Measurements from ENCODE around the gene ABLIM3.

The ABLIM3 gene

DNA sequence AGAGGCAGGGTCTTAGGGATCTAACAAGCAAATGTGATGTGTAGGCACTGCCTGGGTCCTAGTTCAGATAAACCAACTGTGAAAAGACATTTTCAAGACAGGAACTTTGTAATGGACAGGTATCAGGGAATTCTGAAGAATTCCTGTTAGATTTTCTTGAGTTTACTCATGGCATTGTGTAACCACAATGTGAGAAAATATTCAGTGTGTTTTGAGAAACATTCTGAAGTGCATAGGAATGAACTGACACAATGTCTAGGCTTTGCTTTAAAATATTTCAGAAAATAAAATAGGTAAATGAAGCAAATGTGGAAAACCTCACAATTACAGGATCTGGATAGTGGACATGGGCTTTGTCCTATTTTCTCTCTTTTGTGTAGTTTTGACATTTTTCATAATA is 115.2 kb downstream of the ABLIM3 start:
- peak; percentile 31 for DNase-seq (ENCODE audit: low read depth)
- no peak overlapping the region for H3K4me3 ChIP-seq (replicated peaks; ENCODE audit: low read depth, low read length)
- TF ChIP-seq CTCF (IDR thresholded peaks at IDR 0.05; ENCODE audit: low read length, missing control alignments): no peak

- DNase-seq (ENCODE audit: low read depth): no peak
- no peak overlapping the region for H3K4me3 ChIP-seq (replicated peaks; ENCODE audit: low read depth, low read length)
- no peak for TF ChIP-seq CTCF (IDR thresholded peaks at IDR 0.05; ENCODE audit: low read length, missing control alignments)
Measured at GRCh38 chr5:149257131-149257530, 115.8 kb downstream of the ABLIM3 start.

DNA sequence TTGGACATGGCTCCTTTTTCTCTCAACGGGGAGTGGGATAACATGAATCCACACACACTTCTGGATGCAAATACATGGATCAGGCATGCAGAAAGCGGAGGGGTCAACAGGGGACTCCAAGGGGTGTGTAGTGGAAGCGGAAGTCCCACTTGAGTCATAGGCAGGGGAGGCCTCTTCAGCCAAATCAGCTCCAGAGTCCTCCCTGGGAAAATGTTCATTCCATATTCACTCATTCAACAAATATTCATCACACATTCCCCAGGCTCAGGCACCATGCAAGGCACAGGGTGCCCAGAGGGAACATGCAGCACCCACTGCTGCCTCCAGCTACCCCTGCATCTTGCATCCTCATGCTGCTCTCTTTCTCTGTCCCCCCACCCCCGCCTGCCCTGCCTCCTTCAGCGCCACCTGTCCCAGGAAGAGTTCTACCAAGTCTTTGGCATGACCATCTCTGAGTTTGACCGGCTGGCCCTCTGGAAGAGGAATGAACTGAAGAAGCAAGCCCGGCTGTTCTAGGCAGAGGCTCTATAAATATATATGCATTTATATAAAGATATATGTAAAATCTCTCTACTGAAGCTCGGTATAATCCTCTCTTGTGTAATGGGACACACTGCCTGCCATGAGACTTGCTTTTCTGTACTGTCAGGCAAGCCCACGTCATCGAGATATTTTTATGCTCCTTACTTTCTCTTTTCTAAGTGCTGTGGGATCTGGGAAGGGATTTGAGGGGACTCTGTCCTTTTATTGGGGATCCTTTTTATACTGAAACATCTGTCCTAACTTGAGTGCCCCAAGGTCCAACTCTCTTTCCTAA is 116.8 kb downstream of the ABLIM3 start:
- TF ChIP-seq CTCF (IDR thresholded peaks at IDR 0.05; ENCODE audit: low read length, missing control alignments): no peak
- DNase-seq (ENCODE audit: low read depth): peak; percentile 63
- H3K4me3 ChIP-seq (replicated peaks; ENCODE audit: low read depth, low read length): no peak overlapping the region

GRCh38 chr5:149260761-149261160 is 119.5 kb downstream of the ABLIM3 start:
- DNase-seq (ENCODE audit: low read depth): no peak
- H3K4me3 ChIP-seq (replicated peaks; ENCODE audit: low read depth, low read length): no peak overlapping the region
- no peak for TF ChIP-seq CTCF (IDR thresholded peaks at IDR 0.05; ENCODE audit: low read length, missing control alignments)

GRCh38 chr5:149261246-149261645 is 120.0 kb downstream of the ABLIM3 start:
- DNase-seq (ENCODE audit: low read depth): no peak
- no peak for TF ChIP-seq CTCF (IDR thresholded peaks at IDR 0.05; ENCODE audit: low read length, missing control alignments)
- H3K4me3 ChIP-seq (replicated peaks; ENCODE audit: low read depth, low read length): no peak overlapping the region

DNA sequence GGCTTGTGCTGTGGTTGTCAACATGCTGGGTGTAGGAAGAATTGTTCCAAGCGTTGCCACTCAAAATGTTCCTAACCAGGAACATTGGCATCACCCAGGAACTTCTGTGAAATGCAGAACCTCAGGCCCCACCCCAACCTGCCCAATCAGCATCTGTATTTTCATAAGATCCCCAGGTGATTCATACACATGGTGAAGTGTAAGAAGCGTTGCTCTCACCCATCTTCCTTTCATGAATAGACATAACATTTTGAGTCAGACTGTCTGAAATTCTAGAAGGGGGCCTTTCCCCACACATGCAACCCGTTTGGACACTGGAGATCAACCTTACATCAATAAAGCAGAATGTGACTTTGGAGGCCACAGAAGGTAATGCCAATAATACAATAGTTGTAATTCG is 121.0 kb downstream of the ABLIM3 start:
- DNase-seq (ENCODE audit: low read depth): no peak
- H3K4me3 ChIP-seq (replicated peaks; ENCODE audit: low read depth, low read length): no peak overlapping the region
- no peak for TF ChIP-seq CTCF (IDR thresholded peaks at IDR 0.05; ENCODE audit: low read length, missing control alignments)

Measured in fibroblast of pulmonary artery (primary cell).